Measurements from ENCODE around the gene HDAC5. TPM values are rescaled to one million over a fixed set of nuclear protein-coding genes. Genes with fewer than 3 reads are reported as not detected.

HDAC5 gene
- total RNA-seq, 2 donors from 2014 or later: 71.2 to 145 TPM

DNA sequence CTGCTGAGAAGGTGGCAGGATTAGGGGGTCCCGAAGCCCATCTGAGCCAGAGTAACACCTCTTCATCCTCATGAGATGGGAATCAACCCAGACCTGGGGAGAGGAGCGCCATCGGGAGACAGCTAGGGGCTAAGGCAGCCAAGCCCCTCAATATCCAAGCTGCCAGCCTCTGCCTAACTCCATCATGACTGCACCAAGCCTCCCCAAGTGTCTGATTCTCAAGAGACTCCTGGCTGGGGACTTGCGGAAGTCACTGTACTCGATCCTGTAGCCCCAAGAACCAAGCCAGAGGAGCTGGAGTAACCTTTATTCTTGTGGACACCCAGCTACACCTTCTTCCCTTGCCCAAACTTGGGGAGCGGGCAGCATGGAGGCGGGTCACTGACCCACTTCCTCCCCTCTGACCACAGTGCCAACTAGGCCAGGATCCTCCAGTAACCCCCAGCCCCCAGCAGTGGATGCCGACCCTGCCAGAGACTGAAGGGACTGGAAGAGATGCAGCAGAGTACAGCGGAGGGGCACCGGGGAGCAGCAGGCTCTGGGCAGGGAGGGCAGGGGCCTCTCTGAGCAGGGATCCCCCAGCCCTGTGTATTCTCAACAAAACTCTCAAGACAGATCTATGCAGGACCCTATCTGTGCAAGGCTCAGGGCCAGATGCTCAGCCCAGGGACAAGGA lies 13.3 kb downstream of the HDAC5 start:
- Histone ChIP-seq H3K27ac (peak overlapping the region; percentile 80 to 83), H3K4me1 (replicated peaks) (peaks cover 27% of the 10 kb centered on the region), H3K27me3 (replicated peaks; ENCODE audit: insufficient read depth) (no peaks in the 10 kb centered on the region), H3K9me3 (no peaks in the 10 kb centered on the region), H3K36me3 (no peaks in the 10 kb centered on the region), H3K4me3 (peak overlapping the region; percentile 8 to 13)
- TF ChIP-seq, protein P1, sequence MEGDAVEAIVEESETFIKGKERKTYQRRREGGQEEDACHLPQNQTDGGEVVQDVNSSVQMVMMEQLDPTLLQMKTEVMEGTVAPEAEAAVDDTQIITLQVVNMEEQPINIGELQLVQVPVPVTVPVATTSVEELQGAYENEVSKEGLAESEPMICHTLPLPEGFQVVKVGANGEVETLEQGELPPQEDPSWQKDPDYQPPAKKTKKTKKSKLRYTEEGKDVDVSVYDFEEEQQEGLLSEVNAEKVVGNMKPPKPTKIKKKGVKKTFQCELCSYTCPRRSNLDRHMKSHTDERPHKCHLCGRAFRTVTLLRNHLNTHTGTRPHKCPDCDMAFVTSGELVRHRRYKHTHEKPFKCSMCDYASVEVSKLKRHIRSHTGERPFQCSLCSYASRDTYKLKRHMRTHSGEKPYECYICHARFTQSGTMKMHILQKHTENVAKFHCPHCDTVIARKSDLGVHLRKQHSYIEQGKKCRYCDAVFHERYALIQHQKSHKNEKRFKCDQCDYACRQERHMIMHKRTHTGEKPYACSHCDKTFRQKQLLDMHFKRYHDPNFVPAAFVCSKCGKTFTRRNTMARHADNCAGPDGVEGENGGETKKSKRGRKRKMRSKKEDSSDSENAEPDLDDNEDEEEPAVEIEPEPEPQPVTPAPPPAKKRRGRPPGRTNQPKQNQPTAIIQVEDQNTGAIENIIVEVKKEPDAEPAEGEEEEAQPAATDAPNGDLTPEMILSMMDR (IDR thresholded peaks at IDR 0.05): no peak
- TF ChIP-seq POLR2AphosphoS5 (IDR thresholded peaks at IDR 0.05): no peak
- TF ChIP-seq POLR2A (IDR thresholded peaks at IDR 0.05): no peak
- WGBS: 72% methylated on average over 9 of the region's 10 CpGs
- DNase-seq (ENCODE audit: low spot score): no peak
- intact Hi-C loops (cut with DNase I): loop anchor here (10.0 kb wide), 1 partner anchor 165 kb away; the partner anchor contains the start of gene PPY

DNA sequence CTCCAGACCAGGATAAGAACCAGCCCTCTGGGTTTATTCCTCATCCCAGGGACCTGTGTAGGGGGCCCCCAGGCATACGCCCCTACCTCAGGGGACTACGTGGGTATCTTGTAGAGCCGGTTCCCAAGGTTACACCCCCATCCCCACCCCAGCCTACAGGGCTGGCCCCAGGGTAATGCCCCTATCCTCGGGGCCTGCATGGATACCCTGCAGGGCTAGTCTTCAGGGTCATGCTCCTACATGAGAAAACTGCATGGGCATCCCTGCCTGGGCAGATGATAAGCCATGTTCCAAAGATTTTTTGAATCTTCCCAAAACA lies 14.2 kb downstream of the HDAC5 start:
- 46% methylated on average over 4 of the region's 4 CpGs for WGBS
- intact Hi-C loops (cut with DNase I): no loop called here
- Histone ChIP-seq H3K4me3 (no peak overlapping the region), H3K9me3 (no peaks in the 10 kb centered on the region), H3K27me3 (replicated peaks; ENCODE audit: insufficient read depth) (no peaks in the 10 kb centered on the region), H3K36me3 (no peaks in the 10 kb centered on the region), H3K4me1 (replicated peaks) (peaks cover 27% of the 10 kb centered on the region), H3K27ac (peak overlapping the region; percentile 80 to 83)
- DNase-seq (ENCODE audit: low spot score): no peak
- TF ChIP-seq, protein P1 (IDR thresholded peaks at IDR 0.05): no peak
- TF ChIP-seq POLR2A (IDR thresholded peaks at IDR 0.05) (no peak), POLR2AphosphoS5 (IDR thresholded peaks at IDR 0.05) (no peak)

DNA sequence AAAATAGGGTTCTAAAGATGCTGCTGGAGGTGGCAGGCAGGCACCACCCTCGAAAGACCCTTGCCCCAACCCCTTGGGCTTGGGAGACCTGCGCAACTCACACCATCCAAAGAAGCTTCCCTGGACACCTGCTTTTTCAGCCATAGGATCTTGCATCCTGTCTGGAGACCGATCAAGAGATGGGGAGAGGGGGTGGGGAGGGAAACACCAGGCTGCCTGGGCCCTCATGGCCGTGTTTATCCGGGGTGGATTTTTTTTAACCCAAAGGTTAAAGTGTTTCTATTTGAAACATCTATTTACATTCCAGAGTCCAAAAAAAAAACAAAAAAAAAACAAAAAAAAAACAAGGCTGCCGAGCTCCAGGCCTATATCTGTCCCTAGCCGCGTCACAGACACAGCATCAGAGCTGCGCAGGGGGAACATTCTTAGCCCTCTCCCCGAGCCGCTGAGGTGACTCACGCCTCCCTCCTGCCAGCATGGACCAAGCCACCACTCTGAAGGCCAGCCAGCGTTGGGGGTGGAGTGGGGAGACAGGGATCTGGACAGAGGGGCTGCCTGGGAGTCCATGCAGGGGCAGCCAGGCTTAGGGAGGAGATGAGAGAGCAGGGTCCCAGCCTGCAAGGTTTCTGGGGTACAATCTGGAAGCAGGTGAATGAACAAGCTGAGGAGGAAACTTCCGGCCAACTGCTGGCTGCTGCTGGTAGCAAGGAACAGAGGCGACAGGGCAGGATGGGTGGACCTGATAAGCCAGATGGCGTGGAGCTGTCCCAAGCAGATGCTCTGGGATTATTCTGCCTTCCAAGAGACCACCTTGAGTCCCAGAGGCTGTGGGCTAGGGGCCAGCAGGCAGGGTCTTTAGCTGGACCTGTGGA lies 14.8 kb downstream of the HDAC5 start:
- 37% methylated on average over 16 of the region's 16 CpGs for WGBS
- Histone ChIP-seq H3K27me3 (replicated peaks; ENCODE audit: insufficient read depth) (no peaks in the 10 kb centered on the region), H3K9me3 (no peaks in the 10 kb centered on the region), H3K36me3 (no peaks in the 10 kb centered on the region), H3K27ac (peak overlapping the region; percentile 80 to 83), H3K4me3 (no peak overlapping the region), H3K4me1 (replicated peaks) (peaks cover 27% of the 10 kb centered on the region)
- DNase-seq (ENCODE audit: low spot score): peak; percentile 29
- intact Hi-C loops (cut with DNase I): no loop called here
- TF ChIP-seq, protein P1 (IDR thresholded peaks at IDR 0.05): no peak
- peak; percentile 60 for TF ChIP-seq POLR2AphosphoS5 (IDR thresholded peaks at IDR 0.05)

DNA sequence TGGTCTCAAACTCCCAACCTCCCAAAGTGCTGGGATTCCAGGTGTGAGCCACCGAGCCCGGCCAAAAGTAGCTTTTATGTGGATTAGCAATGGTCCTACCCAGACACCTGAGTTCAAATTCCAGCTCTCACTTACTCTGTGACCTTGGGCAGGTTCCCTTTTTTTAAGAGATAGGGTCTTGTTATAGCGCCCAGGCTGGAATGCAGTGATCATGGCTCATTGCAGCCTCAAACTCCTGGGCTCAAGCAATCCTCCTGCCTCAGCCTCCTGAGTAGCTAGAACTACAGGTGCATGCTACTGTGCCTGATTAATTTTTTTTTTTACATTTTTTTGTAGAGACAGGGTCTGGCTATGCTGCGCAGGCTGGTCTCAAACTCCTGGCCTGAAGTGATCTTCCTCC lies 16.6 kb downstream of the HDAC5 start:
- H3K4me3 ChIP-seq: no peak overlapping the region
- intact Hi-C loops (cut with DNase I): no loop called here
- no peak for DNase-seq (ENCODE audit: low spot score)
- TF ChIP-seq POLR2AphosphoS5 (IDR thresholded peaks at IDR 0.05) (no peak), POLR2A (IDR thresholded peaks at IDR 0.05) (no peak)
- TF ChIP-seq, protein P1 (IDR thresholded peaks at IDR 0.05): no peak
- peaks cover 24% of the 10 kb centered on the region for H3K4me1 ChIP-seq (replicated peaks)
- no peaks in the 10 kb centered on the region for H3K27me3 ChIP-seq (replicated peaks; ENCODE audit: insufficient read depth)
- H3K27ac ChIP-seq: no peak overlapping the region
- no peaks in the 10 kb centered on the region for H3K9me3 ChIP-seq
- no peaks in the 10 kb centered on the region for H3K36me3 ChIP-seq
- WGBS: 96% methylated on average over 4 of the region's 4 CpGs

Data from prostate gland (tissue), 2 donors.